GM18499 (cell line): ENCODE data around the gene RNF10.
"Not testable (repeated sequence)": the region's sequence is repeated elsewhere in the genome, so short reads cannot be mapped to it uniquely, and the experiment has no call there.

Experiments used
- ATAC-seq: cut with Tn5 transposase; IDR thresholded peaks from one replicate; pipeline ENCODE4 v1.9.1; 2021; ENCODE audit warnings: moderate number of reproducible peaks; ENCODE audit not compliant: insufficient read depth, unreplicated experiment

Gene RNF10

DNA sequence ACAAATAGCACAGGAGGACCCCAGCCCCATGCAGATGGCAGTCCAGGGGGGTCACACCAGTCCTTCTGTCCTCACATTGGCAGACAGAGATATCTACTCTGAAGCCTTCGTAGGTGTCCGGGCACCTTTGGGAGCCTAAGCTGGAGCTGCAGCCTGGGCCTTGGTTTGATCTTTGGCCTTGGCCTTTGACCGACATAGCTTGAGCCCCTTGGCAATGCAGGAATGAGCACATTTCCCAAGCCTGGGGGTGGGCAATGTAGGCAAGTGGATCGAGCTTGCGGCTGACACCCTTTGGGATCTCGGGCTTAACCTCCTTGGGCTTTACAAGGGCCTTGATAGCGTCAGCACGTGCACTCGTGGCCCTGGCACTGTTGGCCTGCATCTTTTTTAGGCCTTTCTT lies 11.6 kb upstream of the RNF10 start:
- no peak for ATAC-seq

DNA sequence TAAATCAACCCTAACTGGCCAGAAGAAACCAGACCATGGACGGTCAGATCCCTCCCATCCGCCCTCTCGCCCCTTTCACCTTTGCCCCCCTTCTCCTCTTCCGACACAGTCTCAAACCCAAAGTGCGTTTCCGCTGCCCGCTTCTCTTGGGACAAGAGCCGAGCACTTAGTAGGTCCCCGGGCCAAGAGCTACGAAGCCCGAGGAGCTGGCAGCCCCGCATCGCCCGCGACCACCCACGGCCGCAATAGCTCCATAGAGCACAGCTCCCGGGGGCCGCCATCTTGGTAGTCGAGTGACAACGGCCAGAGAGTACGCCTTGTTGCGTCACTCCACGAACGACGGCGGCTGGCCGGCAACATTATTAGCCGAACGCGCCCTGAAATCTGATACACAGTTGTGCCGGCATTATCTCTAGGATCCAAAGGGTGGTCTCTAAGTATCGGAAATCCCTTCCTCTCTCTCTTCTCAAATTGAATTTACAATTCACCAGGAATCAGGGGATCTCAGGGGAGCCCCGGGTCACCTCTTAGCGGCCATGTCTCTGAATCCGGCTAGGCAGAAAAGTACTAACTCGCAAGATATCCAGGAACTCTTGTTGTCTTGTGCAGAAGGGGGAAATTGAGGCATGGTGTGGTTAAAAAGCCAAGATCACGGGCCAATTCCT lies 5.2 kb upstream of the RNF10 start, which contains the start of gene COQ5:
COQ5 (minus strand) TSS at position 298 of the 665 bp plus-strand sequence; CDS start at position 281, 17 bp downstream.
- no peak for ATAC-seq

DNA sequence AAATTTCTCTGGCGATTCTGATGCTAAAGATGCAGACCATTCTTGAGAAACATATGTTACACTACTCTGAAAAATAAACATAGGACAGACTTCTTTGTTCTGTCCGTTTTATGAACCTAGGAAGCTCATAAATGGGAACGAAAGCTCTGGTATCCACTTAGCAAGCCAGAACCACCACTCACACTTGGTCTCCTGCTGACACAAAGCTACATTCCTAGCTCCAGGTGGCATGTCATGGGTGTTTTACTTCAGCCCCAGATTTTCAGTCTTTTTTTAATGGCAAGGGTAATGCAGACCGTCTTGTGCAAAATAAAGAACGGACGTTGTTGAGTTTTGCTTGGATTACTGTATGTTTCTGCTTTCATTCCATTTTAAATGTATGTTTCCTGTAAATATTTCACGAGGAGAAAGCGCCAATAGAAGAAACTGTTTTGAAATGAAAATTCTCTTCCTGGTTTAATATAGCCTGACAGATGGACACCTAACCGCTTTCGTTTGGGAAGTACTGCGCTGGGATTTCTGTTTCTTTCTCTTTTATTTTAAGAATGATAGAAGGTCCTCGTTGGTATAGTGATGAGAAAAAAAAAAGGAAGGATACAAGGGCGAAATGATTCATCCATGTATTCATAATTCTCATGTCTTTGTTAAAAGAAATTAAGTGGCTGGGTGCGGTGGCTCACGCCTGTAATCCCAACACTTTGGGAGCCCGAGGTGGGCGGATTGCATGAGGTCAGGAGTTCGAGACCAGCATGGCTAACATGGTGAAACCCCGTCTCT lies 4.3 kb upstream of the RNF10 start:
- ATAC-seq: no peak

DNA sequence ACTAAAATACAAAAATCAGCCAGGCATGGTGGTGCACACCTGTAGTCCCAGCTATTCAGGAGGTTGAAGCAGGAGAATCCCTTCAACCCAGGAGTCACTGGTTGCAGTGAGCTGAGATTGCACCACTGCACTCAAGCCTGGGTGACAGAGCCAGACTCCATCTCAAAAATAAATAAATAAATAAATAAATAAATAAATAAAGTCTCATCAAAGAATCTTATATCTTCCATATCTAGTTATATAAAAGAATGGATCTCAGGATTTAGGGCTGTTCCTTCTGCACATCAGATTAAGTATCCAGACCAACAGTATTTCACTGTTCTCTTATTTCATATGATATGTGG lies 3.8 kb upstream of the RNF10 start:
- ATAC-seq: not testable (repeated sequence)

DNA sequence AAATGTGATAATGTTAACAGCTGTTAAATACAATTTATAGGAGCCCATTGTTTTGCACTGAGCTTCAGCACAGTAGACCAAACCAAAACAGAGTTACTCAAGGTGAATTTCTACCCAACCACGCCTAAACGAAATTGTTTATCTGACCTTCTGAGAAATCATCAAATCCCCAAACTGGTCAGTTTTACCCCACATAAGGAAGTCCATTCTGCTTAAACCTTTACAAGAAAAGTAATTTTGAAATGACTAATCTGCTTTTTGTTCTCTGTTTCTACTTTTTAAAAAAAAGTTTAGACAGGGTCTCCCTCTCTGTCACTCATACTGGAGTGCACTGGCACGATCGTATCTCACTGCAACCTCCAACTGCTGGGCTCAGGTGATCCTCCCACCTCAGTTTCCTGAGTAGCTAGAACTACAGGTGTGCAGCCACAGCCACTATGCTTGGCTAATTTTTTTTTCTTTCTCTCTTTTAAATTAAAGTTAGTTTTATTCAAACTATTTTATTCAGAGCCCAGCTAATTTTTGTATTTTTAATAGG lies 1.4 kb upstream of the RNF10 start:
- no peak for ATAC-seq

DNA sequence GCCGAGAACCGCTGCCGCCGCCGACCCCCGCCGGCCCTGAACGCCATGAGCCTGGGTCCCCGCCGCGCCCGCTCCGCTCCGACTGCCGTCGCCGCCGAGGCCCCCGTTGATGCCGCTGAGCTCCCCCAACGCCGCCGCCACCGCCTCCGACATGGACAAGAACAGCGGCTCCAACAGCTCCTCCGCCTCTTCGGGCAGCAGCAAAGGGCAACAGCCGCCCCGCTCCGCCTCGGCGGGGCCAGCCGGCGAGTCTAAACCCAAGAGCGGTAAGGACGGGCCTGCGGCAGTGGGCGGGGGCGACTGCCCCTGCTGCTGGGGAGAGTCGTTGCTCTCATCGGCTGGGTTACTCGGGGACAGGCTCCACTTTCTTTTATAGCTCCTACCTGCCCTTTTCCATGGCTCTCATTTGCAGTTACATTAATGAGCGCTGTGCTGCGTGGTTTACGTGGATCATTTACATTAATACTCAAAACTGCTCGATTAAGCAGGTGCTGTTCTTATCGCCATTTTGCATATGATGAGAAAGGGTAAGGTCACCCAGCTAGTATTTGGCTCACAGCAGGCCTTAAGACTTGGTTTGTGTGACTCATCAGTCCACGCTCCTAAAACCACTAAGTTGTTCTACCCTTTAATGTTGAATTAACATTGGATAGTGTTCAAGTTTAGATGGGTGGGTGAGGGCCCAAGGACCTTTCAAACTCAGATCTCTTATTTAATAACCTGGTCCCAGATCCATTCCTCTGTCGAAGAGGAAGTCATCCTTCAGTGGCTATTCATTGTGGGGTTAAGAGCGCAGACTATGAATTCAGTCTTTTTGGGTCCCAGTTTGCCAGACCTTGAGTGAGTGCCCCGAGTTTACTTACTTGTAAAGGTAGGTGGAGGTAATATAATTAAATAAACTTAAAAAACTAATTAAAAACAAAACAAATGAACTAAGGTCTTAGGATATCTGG lies 823 bp downstream of the RNF10 start:
- no peak for ATAC-seq

DNA sequence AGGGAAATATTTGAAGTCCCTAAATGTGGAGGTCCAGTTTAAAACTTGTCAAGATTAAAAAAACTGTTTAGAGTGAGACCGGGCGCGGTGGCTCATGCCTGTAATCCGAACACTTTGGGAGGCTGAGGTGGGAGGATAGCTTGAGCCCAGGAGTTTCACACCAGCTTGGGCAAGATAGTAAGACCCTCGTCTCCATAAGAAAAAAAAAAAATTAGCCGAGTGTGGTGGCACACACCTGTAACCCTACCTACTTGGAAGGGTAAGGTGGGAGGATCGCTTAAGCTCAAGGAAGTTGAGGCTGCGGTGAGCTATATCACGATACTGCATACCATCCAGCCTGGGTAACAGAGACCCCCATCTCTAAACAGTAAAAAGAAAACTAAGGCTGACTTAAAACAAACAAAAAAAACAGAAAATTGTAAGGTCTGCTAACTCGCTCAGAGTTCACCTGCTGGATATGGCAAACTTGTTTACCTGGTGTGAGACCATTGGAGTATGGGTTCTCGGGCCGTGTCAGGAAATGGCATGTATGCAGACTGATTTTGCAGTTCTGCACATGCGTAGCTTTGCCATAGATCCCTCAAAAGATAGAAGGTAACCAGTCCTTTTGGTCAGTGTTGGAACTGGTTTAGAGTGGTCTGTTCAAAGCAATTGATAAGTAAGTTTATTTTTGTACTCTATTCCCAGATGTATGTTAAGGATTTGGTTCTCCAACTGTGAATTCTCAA lies 2.1 kb downstream of the RNF10 start:
- ATAC-seq: no peak

DNA sequence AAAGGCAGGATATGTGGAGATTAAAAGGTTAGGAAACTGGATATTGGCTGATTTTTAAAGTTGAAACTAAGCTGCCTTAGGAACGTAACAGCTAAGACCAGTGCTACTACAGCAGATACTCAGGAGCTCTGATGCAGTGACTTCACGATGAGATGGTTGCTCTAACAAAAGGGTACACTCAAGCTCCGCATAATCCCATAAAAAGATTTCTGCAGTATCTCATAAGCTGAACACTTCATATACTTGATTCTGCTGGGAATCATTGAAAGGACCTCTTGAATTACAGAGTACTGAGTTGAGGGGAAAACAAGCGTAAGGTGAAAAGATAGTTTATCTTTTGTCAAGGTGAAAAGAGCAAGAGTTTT lies 3.7 kb downstream of the RNF10 start:
- ATAC-seq: no peak

DNA sequence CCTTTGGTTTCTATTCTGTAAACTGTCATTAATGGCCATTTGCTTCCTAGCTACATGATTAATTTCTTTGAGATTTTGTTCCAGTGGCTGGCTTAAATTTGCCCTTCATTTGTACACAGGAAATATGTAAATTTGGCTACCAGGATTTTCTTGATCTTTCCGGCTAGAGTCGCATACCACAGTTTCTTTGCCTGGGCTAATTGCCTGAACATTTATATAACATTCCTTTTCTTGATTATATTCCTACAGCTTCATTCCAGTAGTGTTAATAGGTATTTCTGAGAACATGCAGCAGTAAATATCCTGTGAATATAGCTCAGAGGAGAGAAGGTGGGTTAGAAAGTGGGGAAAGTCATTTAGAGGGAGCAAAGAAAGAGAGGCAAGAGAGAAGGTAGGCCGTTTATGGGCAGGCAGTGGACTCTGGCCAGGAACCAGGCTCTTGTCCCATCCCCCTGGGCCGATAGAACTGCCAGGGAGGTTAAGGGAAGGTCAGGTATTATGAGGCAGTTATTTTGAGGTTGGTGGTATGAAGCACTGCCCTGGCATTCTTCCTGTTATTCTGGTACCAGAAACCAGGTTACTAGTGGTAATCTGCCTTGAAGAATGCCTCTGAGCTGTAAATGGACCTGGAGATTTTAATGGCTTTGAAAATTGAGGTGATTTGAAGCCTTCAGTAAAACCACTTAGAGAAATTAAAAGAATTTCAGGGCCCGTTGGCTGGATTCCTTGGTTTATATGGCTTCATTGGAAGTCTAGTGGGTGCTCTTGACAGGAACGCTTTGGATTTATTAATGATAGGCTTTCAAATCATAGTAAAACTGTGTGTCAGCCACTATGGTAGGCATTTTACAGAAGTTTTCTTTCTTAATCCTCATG lies 4.4 kb downstream of the RNF10 start:
- ATAC-seq: no peak

DNA sequence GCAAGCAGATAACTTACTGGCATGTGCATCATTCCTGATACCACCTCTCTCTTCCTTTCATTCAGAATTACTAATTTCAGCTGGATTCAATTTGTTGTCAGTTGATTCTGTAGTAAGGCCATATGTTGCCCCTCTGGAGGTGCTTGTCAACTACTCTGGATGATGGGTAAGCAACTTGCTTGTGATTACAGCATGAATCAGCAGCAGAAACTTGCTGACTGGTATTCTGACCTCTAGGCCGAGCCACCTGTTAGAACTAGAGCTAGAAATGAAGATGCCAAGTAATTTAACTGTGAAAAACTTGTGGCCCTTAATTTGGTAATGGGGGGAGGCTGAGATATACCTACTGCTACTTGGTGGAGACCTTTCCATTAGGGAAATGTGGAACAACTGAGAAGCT lies 5.1 kb downstream of the RNF10 start:
- ATAC-seq: no peak

DNA sequence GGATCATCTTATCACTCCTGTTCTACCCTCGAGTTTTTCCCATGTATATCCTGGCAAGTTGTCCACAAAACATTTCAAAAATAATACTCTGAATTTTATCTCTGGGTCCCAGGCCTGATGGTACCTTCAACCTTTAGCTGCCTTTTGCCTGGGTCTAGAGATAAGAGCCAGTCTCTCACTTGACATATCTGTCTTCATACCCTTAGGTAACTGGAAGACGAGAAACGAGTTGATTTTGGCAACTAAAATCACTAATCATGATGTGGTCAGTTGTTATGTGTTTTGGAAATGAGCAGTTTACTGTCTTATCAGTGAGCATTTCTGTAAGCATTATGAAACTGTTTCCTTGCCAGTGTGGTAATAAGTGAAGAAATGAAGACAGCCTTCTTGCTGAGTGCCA lies 6.3 kb downstream of the RNF10 start:
- no peak for ATAC-seq

DNA sequence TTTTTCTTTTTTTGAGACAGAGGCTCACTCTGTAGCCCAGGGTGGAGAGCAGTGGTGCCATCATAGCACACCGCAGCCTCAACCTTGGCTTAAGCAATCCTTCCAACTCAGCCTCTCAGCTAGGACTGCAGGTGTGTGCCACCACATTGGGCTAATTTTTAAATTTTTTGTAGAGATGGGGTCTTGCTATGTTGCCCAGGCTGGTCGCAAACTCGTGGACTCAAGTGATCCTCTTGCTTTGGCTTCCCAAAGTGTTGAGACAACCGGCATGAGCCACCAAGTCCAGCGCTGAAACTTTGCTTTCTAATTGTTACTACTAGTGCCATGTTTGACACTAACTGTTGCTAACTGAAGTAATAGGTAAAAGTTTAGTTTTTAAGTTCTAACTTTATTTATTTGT lies 8.0 kb downstream of the RNF10 start:
- ATAC-seq: no peak

DNA sequence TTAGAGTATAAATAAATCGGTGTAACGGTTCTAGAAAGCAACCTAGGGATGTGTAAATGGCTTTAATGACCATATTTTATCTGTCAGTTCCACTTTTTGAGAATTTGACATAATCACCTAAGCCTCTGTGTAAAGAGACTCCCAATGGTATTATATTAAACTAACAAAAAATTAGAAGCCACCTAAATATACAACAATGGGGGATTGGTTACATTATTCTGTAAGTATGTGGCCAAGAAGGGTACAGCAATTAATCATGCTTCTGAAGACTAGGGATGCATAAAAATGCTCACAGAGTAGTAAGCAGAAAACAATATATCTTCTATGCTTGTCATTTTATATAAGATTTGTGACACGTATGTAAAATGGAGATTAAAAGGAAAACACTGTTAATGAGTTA lies 10.5 kb downstream of the RNF10 start:
- no peak for ATAC-seq

DNA sequence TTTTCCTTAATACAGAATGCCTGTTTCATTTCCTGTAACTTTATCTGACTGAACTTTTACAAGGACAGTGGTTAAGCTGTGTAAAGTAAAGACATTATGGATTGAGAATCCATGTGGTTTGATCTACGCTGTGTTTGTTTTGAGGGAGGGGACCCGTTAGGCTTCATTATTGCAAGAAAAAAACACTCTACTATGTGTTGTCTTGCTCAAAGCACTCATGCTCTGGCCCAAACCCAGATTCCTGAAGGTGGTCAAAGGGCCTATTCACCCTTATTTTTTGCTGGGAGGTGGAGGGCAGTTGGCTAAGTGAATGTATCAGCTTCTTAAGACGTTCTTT lies 11.9 kb downstream of the RNF10 start:
- ATAC-seq: no peak

DNA sequence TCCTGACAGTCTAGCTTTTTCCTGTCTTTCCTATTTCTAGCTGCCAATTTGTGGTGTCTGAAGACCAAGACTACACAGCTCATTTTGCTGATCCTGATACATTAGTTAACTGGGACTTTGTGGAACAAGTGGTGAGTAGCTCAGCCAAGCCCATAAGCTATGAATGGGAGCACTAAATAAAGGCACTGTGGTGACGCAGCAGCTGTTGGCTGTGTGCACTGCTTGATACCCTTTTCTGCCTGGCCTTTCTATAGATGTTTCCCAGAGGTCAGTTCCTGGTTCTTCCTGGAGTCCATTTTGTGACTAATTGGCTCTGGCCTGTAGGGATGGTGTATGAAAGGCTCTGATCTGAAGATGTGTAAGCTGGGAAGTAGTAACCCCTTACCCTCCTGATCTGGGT lies 20.5 kb downstream of the RNF10 start:
- ATAC-seq: no peak

DNA sequence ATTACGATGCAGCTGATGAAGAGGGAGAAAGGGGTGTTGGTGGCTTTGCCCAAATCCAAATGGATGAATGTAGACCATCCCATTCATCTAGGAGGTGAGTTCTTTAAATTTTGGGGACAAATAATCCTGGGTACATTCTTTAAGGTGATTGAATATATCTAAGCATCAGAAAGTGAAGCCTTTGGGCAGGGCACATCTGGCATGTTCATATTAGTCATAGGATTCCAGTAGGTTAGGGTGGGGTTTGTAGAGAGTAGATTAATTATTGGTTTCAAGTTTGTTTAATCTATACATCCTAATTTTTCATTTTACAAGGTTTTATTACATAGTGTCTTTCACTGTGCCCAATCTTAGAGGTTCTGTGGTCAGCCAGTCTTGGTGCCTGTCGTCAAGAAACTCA lies 23.4 kb downstream of the RNF10 start:
- ATAC-seq: no peak

DNA sequence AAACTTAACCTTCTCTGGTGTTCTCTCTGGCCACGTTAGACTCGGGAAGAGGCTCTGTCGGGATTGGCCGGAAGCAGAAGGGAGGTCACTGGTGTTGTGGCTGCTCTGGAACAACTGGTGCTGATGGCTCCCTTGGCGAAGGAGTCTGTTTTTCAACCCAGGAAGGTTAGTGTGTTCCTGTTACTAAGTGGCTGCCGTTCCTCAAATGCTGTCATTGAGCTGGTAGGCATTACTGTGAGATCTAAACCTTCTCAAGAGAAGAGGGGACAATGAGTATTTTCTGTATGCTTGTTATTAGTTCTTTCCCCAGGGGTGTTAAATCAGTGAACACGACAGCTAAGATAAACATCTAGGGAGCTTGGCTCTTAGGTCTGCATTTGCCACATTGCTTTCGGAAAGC lies 28.8 kb downstream of the RNF10 start:
- no peak for ATAC-seq

DNA sequence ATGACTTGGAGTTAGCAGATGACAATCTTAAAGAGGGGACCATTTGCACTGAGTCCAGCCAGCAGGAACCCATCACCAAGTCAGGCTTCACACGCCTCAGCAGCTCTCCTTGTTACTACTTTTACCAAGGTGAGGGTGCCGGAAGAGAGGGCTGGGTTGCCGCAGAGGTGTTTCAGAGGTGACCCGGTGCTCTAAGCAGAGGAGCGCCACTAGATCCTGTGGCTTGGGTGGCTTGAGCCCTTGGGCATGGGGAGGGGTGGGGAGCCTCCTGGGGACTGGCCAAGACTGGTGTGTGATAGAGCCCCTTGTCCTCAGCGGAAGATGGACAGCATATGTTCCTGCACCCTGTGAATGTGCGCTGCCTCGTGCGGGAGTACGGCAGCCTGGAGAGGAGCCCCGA lies 29.3 kb downstream of the RNF10 start:
- no peak for ATAC-seq

DNA sequence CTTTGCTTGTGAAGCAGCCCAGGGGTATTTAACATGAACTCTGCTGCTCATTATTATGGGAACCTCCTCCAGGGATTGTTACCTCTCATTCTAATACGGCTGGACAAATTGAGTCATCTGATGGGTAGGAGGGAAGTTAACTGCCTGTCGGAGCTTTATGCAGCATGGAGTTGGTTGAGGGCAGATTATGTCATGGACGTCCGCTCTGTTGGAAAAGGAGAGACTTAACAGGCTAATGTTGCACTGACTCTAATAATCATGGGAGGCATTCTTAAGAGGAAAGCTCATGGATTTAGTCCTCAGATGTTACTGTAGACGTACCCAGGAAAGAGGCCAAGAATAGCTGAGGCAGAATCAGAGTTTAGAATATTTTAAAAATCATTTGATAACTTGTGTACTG lies 37.1 kb downstream of the RNF10 start:
- ATAC-seq: no peak
